T follicular helper cell (primary cell): ENCODE results near the gene SERTAD1.
"Not testable (repeated sequence)": the region's sequence is repeated elsewhere in the genome, so short reads cannot be mapped to it uniquely, and the experiment has no call there.

Source experiments
- DNase-seq: peaks from one replicate; pipeline ENCODE4 v3.0.0-alpha.2; 2020; ENCODE audit warnings: low read depth
- total RNA-seq, 2 experiments: gene quantifications; one replicate each; lab custom pipeline; 2026; lab: John Stamatoyannopoulos, UW

Gene SERTAD1
- 33.8 to 65.6 reads per million in 2 experiments for total RNA-seq

- peak; percentile 100 for DNase-seq
Measured at GRCh38 chr19:40425450-40426287, at the start of gene SERTAD1. TSS of gene SERTAD1 (minus strand) at chr19:40425992. CDS start at chr19:40423546, 2,446 bp downstream.

GRCh38 chr19:40474737-40475136 lies 48.9 kb upstream of the SERTAD1 start:
- no peak for DNase-seq

- DNase-seq = no peak
Measured at GRCh38 chr19:40472516-40472915, 46.7 kb upstream of the SERTAD1 start.

GRCh38 chr19:40471111-40471510 lies 45.3 kb upstream of the SERTAD1 start:
- no peak for DNase-seq

- no peak for DNase-seq
Measured at GRCh38 chr19:40469011-40469410, 43.2 kb upstream of the SERTAD1 start.

- no peak for DNase-seq
Measured at GRCh38 chr19:40466985-40467734, 41.4 kb upstream of the SERTAD1 start, which contains the start of gene SPTBN4. TSS of gene SPTBN4 (plus strand) at chr19:40467001. CDS start at chr19:40472622, 5,621 bp downstream.

- DNase-seq = peak; percentile 56
Measured at GRCh38 chr19:40466219-40466984, 40.6 kb upstream of the SERTAD1 start.

GRCh38 chr19:40465557-40466218 lies 39.9 kb upstream of the SERTAD1 start, which contains the start of gene BLVRB:
TSS of gene BLVRB (minus strand) at chr19:40465745. CDS start at chr19:40465688, 57 bp downstream.
- DNase-seq = peak; percentile 99

GRCh38 chr19:40465025-40465556 lies 39.3 kb upstream of the SERTAD1 start:
- DNase-seq = no peak

GRCh38 chr19:40464059-40465024 lies 38.5 kb upstream of the SERTAD1 start:
- DNase-seq = peak; percentile 63

GRCh38 chr19:40463587-40464037 lies 37.8 kb upstream of the SERTAD1 start:
- DNase-seq = not testable (repeated sequence)

- no peak for DNase-seq
Measured at GRCh38 chr19:40461669-40462221, 36.0 kb upstream of the SERTAD1 start.

GRCh38 chr19:40460185-40460584 lies 34.4 kb upstream of the SERTAD1 start:
- DNase-seq = no peak

- DNase-seq = no peak
Measured at GRCh38 chr19:40458597-40458974, 32.8 kb upstream of the SERTAD1 start.

GRCh38 chr19:40457953-40458596 lies 32.3 kb upstream of the SERTAD1 start:
- DNase-seq = no peak

- no peak for DNase-seq
Measured at GRCh38 chr19:40457048-40457447, 31.3 kb upstream of the SERTAD1 start.

- not testable (repeated sequence) for DNase-seq
Measured at GRCh38 chr19:40453943-40454342, 28.2 kb upstream of the SERTAD1 start.

GRCh38 chr19:40453151-40453735 lies 27.5 kb upstream of the SERTAD1 start:
- DNase-seq = no peak

- DNase-seq = no peak
Measured at GRCh38 chr19:40452016-40452415, 26.2 kb upstream of the SERTAD1 start.
